ENCODE measurements around the gene ZNF146. TPM values are rescaled to one million over a fixed set of nuclear protein-coding genes. Genes with fewer than 3 reads are reported as not detected.

The ZNF146 gene
- polyA plus RNA-seq (45.5 to 82.6 TPM (median 67.3 TPM) in 3 replicates), polyA minus RNA-seq (4.2 to 54.6 TPM (median 20.1 TPM) in 3 replicates)
- polyA plus RNA-seq (2011; ENCODE audit: low read depth): 47.2 TPM
- 50.4 and 82.4 TPM in 2 replicates for polyA plus RNA-seq (2011; cell fraction: cytosol; rRNA removed)
- 54.1 and 66.1 TPM in 2 replicates for polyA plus RNA-seq (2011; cell fraction: nucleus; rRNA removed)
- polyA plus RNA-seq (2012; ENCODE audit: low replicate concordance): 41.6 and 69.7 TPM in 2 replicates
- polyA minus RNA-seq (2011; cell fraction: cytosol; rRNA and poly(A)+ RNA removed): 47.6 TPM
- polyA minus RNA-seq (2011; cell fraction: nucleus; rRNA and poly(A)+ RNA removed): 24.8 and 62.8 TPM in 2 replicates

- H3K4me1 ChIP-seq (ENCODE audit: control insufficient read depth, extremely low read depth, insufficient read depth, low read length): peaks cover 12% of the 10 kb centered on the region
- peak in 1 of 3 experiments; percentile 15 for TF ChIP-seq CTCF (optimal IDR thresholded peaks at IDR 0.05 in 1 of 3, IDR thresholded peaks at IDR 0.05 in 1 of 3, conservative IDR thresholded peaks at IDR 0.05 in 1 of 3; ENCODE audit: extremely low read depth in 1 of 3, insufficient read depth in 2 of 3, low read length in 3 of 3)
- TF ChIP-seq EZH2 (IDR thresholded peaks at IDR 0.05; ENCODE audit: low read length): no peak
- FAIRE-seq (peak; percentile 78), DNase-seq (ENCODE audit: low read depth, low spot score) (peak; percentile 88)
- H3K9me1 ChIP-seq (ENCODE audit: control insufficient read depth, extremely low read depth, insufficient read depth, low read length): peaks cover 2% of the 10 kb centered on the region
- H3K27me3 ChIP-seq (ENCODE audit: control insufficient read depth, extremely low read depth, insufficient read depth, low read length): no peaks in the 10 kb centered on the region
- peak within 1 kb of the TSS; percentile 100 for H3K4me2 ChIP-seq (ENCODE audit: control insufficient read depth, extremely low read depth, insufficient read depth, low read depth, low read length)
- H3K36me3 ChIP-seq (ENCODE audit: control insufficient read depth in 2 of 2, extremely low read depth in 1 of 2, insufficient read depth in 2 of 2, low read length in 2 of 2): no peaks in the 10 kb centered on the region
- H2AFZ ChIP-seq (ENCODE audit: control insufficient read depth, low read length): peak within 1 kb of the TSS; percentile 100
- dilution Hi-C loops (cut with MboI; ENCODE audit: extremely low pct_ligation_motif_present, low sequenced_read_pairs): no loop called here
- peak within 1 kb of the TSS; percentile 99 for H3K9ac ChIP-seq (ENCODE audit: control insufficient read depth, extremely low read depth, insufficient read depth, low read length)
- no peaks in the 10 kb centered on the region for H3K9me3 ChIP-seq (ENCODE audit: control insufficient read depth, low read depth, low read length)
- peaks cover 7% of the 10 kb centered on the region for H4K20me1 ChIP-seq (ENCODE audit: control insufficient read depth, extremely low read depth, insufficient read depth, low read length)
- H3K4me3 ChIP-seq (ENCODE audit: control insufficient read depth in 2 of 3, extremely low read depth in 1 of 3, insufficient read depth in 2 of 3, low read depth in 1 of 3, low read length in 3 of 3): peak within 1 kb of the TSS; percentile 78 to 99 (median 89)
- peak within 1 kb of the TSS; percentile 96 for H3K27ac ChIP-seq (ENCODE audit: control insufficient read depth, insufficient read depth, low read length)
- peaks cover 54% of the 10 kb centered on the region for H3K79me2 ChIP-seq (ENCODE audit: control insufficient read depth, insufficient read depth, low read length)
Measured at GRCh38 chr19:36214386-36215275, at the start of gene ZNF146, which contains the start of gene ZNF565. Gene ZNF146, plus strand, starts transcription at chr19:36215106. Its CDS starts 21,335 bp downstream, at chr19:36236441. Gene ZNF565, minus strand, starts transcription at chr19:36214665. Its CDS starts 12,680 bp downstream, at chr19:36201985.

- dilution Hi-C loops (cut with MboI; ENCODE audit: extremely low pct_ligation_motif_present, low sequenced_read_pairs): no loop called here
Measured at GRCh38 chr19:36169084-36169760, 45.7 kb upstream of the ZNF146 start.

More at GRCh38 chr19:36169084-36169760, 45.7 kb upstream of the ZNF146 start:
- no peak overlapping the region for H3K4me2 ChIP-seq (ENCODE audit: control insufficient read depth, extremely low read depth, insufficient read depth, low read depth, low read length)
- no peaks in the 10 kb centered on the region for H3K9me1 ChIP-seq (ENCODE audit: control insufficient read depth, extremely low read depth, insufficient read depth, low read length)
- no peaks in the 10 kb centered on the region for H3K4me1 ChIP-seq (ENCODE audit: control insufficient read depth, extremely low read depth, insufficient read depth, low read length)
- H2AFZ ChIP-seq (ENCODE audit: control insufficient read depth, low read length): no peak overlapping the region
- TF ChIP-seq EZH2 (IDR thresholded peaks at IDR 0.05; ENCODE audit: low read length) (no peak), CTCF (optimal IDR thresholded peaks at IDR 0.05 in 1 of 3, IDR thresholded peaks at IDR 0.05 in 1 of 3, conservative IDR thresholded peaks at IDR 0.05 in 1 of 3; ENCODE audit: extremely low read depth in 1 of 3, insufficient read depth in 2 of 3, low read length in 3 of 3) (no peak)
- no peak overlapping the region for H3K4me3 ChIP-seq (ENCODE audit: control insufficient read depth in 2 of 3, extremely low read depth in 1 of 3, insufficient read depth in 2 of 3, low read depth in 1 of 3, low read length in 3 of 3)
- no peak for DNase-seq (ENCODE audit: low read depth, low spot score)
- no peak overlapping the region for H3K27ac ChIP-seq (ENCODE audit: control insufficient read depth, insufficient read depth, low read length)
- H4K20me1 ChIP-seq (ENCODE audit: control insufficient read depth, extremely low read depth, insufficient read depth, low read length): no peaks in the 10 kb centered on the region
- no peaks in the 10 kb centered on the region for H3K27me3 ChIP-seq (ENCODE audit: control insufficient read depth, extremely low read depth, insufficient read depth, low read length)
- no peak for FAIRE-seq
- no peaks in the 10 kb centered on the region for H3K79me2 ChIP-seq (ENCODE audit: control insufficient read depth, insufficient read depth, low read length)
- H3K9me3 ChIP-seq (ENCODE audit: control insufficient read depth, low read depth, low read length): no peaks in the 10 kb centered on the region
- H3K9ac ChIP-seq (ENCODE audit: control insufficient read depth, extremely low read depth, insufficient read depth, low read length): no peak overlapping the region
- peaks cover 0 to 4% of the 10 kb centered on the region in 2 experiments for H3K36me3 ChIP-seq (ENCODE audit: control insufficient read depth in 2 of 2, extremely low read depth in 1 of 2, insufficient read depth in 2 of 2, low read length in 2 of 2)

Measured in keratinocyte (primary cell).